HG03060 (cell line): ENCODE measurements around the gene AMBP.
"Not testable (repeated sequence)": the region's sequence is repeated elsewhere in the genome, so short reads cannot be mapped to it uniquely, and the experiment has no call there.

Experiments
- ATAC-seq: cut with Tn5 transposase; IDR thresholded peaks from one replicate; pipeline ENCODE4 v1.9.1; 2021; ENCODE audit warnings: low read depth, moderate number of reproducible peaks; ENCODE audit not compliant: unreplicated experiment

The AMBP gene

DNA sequence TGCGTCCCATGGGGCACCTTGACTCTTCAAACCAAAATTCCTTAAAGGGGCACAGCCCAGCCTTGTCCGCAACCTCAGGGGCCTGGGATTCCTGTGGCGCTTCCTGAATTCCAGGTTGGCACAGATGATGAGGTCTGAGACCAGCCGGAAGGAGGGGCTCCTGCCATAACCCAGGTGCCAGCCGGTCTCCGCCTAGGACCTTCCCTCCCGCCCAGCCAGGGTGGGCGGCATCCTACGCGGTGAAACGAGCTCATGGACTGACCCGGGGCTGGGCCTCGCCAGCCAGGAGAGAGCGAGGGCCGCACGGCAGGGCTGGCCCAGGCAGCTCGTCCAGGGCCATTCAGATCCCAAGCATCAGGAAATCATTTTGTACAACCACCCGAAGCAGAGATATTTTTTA, 23.0 kb downstream of the AMBP start:
- ATAC-seq = no peak

DNA sequence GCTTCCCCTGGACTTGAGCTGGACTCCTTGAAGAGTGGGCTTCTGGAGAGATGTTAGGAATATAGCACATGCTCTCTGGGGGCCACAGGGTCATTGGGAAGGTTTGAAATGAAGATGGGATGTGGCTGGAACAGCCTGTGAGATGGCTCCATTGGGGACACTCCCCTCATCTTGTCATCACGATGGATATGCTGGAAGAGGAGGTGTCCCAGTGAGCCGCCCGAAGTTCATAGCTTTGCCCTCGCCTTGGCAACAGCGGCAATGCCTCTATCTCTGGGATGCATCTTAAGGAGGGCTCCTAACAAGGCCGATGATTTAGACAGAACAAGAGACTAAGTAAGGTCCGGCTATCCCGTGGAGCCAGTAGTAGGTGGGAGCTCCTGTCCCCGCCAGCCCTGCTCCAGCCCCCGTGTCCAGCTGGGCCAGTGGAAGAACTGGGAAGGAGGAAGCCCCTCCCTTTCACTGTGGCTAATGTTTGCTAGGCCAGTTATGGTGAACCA, 23.9 kb downstream of the AMBP start:
- no peak for ATAC-seq

DNA sequence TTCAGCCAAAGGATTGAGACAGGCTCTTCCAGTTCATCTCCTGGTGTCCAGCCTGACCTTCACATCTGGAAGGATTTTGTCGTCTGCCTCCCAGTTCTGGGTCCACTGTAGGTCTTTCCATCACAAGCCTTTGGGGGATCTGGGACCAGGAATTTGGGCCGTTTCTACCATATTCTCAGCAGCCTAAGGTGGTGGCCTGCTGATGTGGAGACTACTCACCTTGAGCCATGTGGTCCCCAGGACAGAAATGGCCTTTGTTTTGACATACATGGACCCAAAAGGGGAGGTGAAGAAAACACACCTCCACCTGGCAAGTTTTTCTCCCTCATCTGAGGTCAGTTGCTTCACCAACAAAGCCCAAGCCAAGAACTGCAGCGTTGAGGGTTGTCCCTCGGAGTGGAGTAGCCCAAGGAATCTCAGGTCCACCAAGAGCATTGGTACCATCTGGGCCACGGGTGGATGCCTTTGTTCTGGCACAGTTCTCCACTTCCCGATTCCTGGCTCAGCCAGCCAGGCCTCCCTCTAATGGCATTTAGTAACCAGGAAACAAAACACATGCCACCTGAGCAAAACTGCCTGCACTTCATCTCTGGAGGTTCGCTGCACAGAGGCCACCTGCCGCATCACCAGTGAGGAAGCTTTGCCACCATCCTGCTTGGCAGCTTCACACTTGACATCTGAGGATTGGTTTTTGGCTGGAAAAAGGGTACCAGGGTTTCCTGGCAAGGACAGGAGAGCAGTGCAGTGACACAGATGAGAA, 24.7 kb downstream of the AMBP start:
- ATAC-seq = no peak

DNA sequence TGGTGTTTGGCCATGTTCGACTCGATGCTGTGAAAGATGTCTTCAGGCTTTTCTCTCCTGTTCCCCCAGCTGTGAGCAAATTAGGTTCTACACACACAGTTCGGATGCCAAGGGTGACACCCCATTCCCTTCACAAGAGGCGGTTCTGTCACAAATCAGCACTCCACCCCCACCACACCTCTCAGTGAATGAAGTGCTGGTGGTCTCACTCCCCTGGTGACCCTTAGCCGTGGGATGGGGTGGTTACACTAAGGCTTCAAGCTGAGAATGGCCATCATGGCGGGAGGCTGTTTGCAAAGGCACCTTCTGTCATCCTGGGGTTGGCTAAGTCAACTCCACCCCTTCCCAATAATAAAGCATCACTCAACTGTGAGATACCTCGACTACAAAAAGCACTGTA, 26.4 kb downstream of the AMBP start:
- no peak for ATAC-seq

DNA sequence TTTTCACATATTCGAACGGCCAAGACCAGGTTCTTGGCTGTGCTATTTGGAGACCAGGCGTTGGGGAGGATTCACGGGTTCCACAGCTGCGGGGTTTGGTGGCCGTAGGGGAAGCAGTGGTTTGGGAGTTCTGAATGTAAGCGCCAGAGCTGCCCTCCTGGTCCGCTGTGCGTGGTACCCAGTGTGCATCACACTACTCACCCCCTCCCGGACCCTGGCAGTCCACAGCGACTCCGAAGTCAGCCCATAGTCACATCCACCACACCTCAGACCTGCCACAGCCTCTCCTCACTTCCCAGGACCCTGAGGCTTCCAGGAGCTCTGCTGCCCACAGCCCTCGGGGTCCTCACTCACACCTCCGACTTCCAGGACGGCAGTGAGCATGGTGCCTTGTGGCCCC, 26.8 kb downstream of the AMBP start:
- ATAC-seq = no peak

DNA sequence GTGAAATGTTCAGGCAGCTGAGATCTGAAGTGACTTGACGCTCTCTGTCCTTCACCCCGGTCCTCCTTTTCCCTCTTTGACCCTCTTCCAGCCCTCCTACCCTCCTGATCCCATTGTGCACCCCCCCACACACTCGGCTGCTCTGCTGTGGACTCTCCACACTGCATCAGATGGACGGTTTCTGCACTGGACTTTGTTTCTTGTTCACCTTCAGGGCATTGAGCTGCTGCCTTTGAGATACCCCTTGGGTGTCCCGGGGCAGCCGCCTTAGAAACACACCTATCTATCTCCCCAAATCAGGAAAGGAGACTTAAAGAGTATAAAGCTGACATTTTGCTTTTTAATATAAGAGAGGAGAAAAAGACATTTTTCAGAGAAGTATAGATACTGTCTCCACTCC, 27.5 kb downstream of the AMBP start:
- no peak for ATAC-seq

DNA sequence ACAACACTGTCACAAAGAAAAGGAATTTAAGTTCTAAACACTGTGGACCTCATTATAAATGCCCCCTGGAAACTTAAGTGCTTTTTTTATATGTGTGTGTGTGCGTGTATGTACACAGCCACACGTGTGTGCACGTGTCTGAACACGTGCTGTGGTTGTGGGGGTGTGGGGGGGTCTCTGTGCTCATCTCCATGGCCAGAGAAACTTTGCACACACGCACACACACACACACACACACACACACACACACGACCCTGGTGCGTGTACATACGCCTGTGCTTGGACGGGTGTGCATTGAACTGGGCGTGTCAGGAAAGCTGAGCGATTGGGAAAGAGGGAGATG, 27.9 kb downstream of the AMBP start:
- no peak for ATAC-seq

DNA sequence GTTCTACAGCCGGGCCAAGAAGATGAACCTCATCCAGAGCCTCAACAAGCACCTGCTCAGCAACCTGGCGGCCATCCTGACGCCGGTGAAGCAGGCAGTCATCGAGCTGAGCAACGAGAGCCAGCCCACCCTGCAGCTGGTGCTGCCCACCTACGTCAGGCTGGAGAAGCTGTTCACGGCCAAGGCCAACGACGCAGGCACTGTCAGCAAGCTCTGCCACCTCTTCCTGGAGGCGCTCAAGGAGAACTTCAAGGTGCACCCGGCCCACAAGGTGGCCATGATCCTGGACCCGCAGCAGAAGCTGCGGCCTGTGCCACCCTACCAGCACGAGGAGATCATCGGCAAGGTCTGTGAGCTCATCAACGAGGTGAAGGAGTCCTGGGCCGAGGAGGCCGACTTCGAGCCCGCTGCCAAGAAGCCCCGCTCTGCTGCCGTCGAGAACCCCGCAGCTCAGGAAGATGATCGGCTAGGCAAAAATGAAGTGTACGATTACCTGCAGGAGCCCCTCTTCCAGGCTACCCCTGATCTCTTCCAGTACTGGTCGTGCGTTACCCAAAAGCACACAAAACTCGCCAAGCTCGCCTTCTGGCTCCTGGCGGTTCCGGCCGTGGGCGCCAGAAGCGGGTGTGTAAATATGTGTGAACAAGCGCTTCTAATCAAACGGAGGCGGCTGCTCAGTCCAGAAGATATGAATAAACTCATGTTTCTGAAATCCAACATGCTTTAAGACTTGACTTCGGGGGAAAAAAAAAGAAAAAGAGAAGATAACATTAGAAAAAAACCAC, 28.5 kb downstream of the AMBP start:
- ATAC-seq = no peak

DNA sequence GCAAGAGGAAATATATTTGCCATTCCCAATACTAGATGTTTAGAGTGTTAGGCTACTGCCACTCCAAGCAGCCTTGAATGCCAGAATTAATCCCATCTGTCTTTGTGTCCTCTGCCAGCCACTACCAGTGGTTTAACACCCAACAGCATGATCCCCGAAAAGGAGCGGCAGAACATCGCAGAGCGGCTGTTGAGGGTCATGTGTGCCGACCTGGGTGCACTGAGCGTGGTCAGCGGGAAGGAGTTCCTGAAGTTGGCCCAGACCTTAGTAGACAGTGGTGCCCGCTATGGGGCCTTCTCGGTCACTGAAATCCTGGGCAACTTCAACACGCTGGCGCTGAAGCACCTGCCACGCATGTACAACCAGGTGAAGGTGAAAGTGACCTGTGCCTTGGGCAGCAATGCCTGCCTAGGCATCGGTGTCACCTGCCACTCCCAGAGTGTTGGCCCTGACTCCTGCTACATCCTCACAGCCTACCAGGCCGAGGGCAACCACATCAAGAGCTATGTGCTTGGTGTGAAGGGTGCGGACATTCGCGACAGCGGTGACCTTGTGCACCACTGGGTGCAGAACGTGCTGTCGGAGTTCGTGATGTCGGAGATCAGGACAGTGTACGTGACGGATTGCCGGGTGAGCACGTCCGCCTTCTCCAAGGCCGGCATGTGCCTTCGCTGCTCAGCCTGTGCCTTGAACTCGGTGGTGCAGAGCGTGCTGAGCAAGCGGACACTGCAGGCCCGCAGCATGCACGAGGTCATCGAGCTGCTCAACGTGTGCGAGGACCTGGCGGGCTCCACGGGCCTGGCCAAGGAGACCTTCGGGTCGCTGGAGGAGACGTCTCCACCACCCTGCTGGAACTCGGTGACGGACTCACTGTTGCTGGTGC, 29.3 kb downstream of the AMBP start:
- no peak for ATAC-seq

DNA sequence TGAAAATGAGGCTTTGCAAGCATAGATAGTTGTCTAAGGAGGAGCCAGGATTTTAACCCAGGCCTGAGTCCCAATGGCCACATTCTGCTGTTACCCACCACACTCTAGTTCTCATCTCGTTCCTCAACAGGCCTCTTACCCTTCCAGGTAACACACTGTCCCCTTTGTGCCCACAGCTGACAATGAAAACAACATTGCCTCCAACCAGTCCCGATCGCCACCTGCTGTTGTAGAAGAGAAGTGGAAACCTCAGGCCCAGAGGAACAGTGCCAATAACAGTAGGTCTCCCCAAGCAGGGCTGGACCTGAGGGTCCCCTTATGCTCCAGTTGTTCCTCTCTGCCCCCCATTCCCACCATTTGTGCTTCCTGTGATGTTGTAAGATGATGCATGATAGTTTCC, 30.4 kb downstream of the AMBP start:
- no peak for ATAC-seq

DNA sequence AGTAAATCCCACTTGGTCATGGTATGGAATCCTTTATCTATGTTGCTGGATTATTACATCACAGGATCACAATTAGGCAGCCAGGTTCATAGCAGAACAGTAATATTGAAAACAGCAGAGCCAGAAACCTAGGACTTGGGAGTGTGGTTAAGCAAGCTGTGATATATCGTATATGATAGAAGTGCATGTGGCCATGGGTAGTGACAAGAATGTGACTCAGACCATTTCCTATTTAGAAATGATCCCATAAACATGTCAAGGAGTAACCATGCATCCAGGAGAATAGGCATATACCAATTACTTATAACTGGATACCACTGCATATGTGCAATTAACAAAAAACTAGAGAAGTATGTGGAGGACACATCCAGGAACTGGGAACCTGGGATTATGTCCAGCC, 31.2 kb downstream of the AMBP start:
- ATAC-seq = no peak

DNA sequence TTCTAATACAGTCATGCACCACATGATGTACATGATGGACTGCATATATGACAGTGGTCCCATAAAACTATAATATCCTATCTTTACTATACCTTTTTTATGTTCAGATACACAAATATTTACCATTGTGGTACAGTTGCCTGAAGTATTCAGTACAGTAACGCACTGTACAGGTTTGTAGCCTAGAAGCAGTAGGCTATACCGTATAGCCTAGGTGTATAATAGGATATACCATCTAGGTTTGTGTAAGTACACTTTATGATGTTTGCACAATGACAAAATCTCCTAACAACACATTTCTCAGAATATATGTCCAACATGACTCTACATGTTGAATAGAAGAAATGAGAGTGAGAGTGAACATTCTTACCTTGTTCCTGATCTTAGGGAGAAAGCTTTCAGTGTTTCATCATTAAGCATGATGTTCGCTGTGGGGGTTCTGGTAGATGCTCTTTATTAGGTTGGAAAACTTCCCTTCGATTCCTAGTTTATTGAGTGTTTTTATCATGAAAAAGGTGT, 31.8 kb downstream of the AMBP start:
- ATAC-seq = no peak

DNA sequence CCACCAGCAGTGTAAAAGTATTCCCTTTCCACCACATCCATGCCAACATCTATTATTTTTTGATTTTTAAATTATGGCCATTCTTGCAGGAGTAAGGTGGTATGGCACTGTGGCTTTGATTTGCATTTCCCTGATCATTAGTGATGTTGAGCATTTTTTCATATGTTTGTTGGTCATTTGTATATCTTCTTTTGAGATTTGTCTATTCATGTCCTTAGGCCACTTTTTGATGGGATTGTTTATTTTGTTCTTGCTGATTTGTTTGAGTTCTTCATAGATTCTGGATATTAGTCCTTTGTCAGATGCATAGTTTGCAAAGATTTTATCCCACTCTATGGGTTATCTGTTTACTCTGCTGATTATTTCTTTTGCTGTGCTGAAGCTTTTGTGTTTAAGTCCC, 34.4 kb downstream of the AMBP start:
- not testable (repeated sequence) for ATAC-seq

DNA sequence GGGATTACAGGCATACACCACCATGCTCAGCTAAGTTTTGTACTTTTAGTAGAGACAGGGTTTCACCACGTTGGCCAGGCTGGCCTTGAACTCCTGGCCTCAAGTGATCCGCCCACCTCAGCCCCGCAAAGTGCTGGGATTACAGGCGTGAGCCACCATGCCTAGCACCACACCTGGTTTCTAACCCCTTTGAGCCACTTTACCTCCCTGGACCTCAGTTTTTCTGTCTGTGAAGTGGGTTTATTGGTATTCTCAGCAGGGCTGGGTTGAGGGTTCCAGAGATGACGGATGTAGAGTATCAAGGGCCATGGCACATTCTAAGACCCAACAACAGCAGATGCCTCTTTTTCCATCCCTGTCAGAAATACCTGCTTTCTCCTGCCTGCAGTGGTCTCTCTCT, 38.6 kb downstream of the AMBP start:
- ATAC-seq = no peak

DNA sequence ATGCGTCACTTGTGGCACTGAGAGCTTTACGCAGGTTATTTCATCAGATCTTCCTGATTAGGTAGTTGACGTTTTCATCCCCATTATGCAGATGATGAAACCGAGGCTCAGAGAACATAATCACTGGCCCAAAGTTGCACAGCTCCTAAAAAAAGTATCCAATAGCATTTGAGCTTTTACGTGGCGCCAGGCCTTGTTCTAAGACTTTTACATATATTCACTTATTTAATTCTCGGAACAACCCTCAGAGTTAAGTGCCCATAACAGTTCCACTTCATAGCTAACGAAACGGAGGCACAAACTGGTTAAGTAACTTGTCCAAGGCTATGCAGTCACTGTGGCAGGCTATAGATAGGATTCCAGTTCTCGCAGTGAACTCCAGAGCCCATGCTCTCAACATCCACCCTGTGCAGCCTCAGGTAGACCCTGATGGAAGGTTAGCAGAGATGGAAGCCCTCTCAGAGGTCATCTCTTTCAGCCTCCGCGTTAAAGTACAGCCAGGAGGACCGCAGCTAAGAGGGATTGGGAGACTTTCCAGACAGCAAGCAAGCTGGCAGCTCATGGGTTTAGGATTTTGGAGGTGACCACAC, 39.3 kb downstream of the AMBP start:
- no peak for ATAC-seq

DNA sequence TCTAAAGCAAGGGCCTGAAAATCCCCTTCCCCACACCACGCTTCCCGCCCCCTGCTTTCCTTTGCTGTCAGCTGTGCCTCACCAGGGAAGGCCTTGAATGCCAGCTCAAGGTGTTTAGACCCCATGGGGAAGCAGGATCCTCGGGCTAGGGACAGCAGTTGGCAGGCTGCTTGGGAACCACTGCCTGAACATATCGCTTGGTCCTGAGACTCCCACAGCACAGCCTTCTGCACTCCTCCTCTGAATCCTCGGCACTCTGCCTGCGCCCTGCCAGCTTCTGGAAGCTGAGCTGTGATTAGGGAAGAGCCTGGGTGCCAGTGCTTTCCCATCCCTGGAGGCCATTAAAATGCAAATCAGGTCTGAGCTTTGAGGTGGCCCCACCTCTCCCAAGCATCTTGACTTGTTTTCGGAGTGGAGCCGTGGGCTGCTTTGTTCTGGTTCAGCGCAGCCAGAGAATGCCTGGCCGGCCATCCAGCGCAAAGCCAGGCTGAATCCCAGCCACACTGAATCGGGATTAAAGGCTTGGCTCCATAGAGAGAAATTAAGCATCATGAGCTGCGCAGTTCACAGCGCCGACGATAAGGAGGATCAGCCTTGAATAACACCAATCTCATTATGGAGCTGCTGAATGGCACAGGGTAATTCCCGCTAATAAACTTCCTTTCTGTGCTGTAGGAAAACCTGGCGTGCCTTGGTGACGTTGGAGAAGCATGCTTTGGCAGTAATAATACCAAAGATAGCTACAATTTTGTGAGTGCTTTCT, 40.0 kb downstream of the AMBP start:
- ATAC-seq = no peak

DNA sequence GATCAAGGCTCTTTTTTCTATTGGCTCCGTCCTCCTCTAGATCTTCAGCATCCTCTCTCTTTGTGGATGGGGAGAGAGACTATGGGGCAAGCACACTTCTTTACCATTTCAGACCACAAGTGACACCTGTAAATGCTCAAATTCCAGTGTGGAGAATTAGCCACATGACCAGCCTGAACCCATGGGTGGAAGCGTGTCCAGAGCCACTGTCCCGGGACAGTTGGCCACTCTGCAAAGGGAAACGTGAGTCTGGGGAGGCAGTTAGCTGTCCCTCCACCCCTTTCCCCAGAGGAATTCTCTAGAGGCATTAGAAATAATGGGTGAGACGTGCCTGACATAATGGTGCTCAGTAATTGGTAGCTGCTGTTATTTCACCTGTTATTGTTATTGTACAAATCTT, 40.9 kb downstream of the AMBP start:
- no peak for ATAC-seq

DNA sequence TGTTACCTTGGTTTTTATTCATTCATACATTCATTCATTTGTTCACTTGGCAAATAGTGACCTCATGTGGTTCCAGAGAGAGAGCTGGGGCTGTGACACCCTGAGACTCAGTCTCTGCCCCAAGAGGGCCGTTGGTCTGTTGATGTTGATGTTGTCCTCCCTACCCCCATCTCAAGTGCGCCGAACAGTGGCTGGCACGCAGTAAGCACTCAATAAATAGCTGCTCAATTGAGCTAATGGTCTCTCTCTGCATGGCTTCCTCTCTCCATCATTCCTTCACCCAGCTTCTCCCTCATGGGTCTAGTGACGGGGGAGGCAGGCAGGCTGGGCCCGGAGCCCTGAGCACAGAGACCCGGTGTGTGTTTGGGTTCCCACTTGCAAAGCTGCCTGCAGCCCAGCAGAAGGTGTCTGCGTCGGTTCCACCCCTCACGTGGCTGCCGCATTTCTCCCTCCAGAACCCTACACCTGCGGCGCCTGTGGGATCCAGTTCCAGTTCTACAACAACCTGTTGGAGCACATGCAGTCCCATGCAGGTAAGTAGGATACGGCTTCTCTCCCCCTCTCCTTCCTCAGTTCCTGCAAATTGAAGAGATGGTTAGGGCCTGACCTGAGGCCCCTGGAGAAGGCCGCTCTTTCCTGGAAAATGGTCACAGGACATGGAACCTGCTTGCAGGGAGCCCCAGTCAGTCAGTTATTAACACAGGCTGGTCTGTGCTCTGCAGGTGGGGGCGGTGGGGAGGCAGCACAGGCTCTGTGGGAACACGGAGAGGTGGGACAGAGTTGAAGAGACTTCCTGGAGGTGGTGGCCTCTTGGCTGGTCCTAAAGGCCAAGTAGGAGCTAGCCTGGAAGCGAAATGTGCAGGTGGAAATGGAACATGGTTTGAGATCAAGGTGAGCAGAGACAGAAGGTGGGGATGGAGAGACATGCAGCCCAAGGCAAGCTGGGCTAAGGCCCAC, 42.0 kb downstream of the AMBP start:
- no peak for ATAC-seq
